Measurements from ENCODE around the gene PPL.

DNA sequence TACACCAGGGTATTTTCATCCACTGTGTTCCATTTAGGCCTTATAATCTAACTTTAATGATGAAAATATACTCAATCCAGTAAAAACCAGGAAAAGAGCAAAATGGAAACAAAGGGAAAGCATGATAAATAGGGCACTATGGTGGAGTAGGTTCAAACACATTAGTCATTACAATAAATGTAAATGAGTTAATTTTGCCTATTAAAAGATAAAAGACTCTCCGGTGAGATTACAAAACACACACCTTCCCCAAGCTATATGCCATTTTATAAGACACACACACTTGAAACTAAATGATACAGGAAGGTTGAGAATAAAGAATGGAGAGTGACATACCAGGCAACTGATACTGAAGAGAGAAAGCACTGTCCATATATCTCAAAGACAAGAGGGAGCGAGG lies 10.0 kb downstream of the PPL start:
- TF ChIP-seq HMGXB4 (CRISPR knock-in tag; IDR thresholded peaks at IDR 0.05; ENCODE audit: borderline replicate concordance in 1 of 2, low read depth in 1 of 2) (no peak), ZNF441 (CRISPR knock-in tag; IDR thresholded peaks at IDR 0.05; ENCODE audit: borderline replicate concordance) (no peak), ZNF564 (CRISPR knock-in tag; IDR thresholded peaks at IDR 0.05) (no peak), USF2 (IDR thresholded peaks at IDR 0.05; ENCODE audit: low read depth, low read length) (no peak), USF2 (CRISPR knock-in tag; IDR thresholded peaks at IDR 0.05; ENCODE audit: borderline replicate concordance) (no peak), ZNF280D (CRISPR knock-in tag; IDR thresholded peaks at IDR 0.05) (no peak), CTCF (CRISPR knock-in tag; IDR thresholded peaks at IDR 0.05) (no peak), CHD4 (IDR thresholded peaks at IDR 0.05; ENCODE audit: borderline replicate concordance, low read length) (no peak), ZBTB38 (CRISPR knock-in tag; IDR thresholded peaks at IDR 0.05) (no peak), ZNF543 (CRISPR knock-in tag; IDR thresholded peaks at IDR 0.05) (no peak), SIN3A (IDR thresholded peaks at IDR 0.05; ENCODE audit: borderline replicate concordance, low read depth, low read length) (no peak)
- TF ChIP-seq, protein P1, sequence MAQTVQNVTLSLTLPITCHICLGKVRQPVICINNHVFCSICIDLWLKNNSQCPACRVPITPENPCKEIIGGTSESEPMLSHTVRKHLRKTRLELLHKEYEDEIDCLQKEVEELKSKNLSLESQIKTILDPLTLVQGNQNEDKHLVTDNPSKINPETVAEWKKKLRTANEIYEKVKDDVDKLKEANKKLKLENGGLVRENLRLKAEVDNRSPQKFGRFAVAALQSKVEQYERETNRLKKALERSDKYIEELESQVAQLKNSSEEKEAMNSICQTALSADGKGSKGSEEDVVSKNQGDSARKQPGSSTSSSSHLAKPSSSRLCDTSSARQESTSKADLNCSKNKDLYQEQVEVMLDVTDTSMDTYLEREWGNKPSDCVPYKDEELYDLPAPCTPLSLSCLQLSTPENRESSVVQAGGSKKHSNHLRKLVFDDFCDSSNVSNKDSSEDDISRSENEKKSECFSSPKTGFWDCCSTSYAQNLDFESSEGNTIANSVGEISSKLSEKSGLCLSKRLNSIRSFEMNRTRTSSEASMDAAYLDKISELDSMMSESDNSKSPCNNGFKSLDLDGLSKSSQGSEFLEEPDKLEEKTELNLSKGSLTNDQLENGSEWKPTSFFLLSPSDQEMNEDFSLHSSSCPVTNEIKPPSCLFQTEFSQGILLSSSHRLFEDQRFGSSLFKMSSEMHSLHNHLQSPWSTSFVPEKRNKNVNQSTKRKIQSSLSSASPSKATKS (CRISPR knock-in tag; IDR thresholded peaks at IDR 0.05) = no peak

Measured in HepG2 (cell line).